GM19372 (cell line): ENCODE results near the gene CARD11.

ENCODE experiments used
- ATAC-seq: cut with Tn5 transposase; IDR thresholded peaks from one replicate; pipeline ENCODE4 v1.9.1; 2021; ENCODE audit warnings: mild to moderate bottlenecking, low read depth, moderate library complexity; ENCODE audit not compliant: unreplicated experiment

CARD11 gene

GRCh38 chr7:2886391-2886790 is 157.3 kb downstream of the CARD11 start:
- ATAC-seq = no peak

DNA sequence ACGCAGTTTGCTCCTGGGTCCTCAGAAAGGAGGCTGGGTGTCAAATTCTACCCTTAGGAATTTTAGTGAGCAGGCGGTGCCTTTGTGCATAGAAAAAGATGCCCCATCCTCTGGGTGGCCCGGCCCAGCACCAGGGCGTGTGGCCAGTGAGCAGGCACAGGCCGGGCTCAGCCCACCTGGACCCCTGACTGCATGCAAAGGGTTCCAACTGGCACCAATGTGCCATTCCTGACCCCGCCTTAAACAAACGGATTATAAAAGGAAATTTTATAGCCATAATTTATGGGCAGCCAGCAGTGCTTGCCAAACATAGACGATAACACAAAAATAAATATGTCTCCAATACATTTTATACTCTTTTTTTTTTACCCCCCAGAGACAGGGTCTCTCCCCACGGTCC is 159.5 kb downstream of the CARD11 start:
- ATAC-seq = no peak

DNA sequence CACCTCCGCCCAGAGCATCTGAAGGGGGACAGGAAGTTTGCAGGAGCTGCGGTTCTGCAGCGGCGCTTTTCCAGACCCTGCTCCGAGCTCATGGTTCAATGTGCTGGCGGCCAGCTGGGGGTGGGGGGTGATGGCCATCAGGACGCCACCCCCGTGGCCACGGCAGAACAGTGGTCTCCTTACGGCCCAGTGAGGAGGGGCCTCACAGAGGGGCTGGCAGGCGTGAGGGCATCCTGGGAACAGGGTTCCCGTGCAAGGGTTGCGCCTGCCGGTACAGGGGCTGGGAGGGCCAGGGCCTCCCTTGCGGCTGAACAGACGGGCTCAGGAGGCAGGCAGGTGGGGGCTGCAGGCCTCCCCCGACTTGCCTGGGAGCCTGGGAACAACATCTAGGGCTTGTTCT is 160.6 kb downstream of the CARD11 start:
- ATAC-seq = no peak

- ATAC-seq = no peak
Measured at GRCh38 chr7:2882111-2882510, 161.6 kb downstream of the CARD11 start.

GRCh38 chr7:2880874-2881533 is 162.7 kb downstream of the CARD11 start:
- no peak for ATAC-seq

DNA sequence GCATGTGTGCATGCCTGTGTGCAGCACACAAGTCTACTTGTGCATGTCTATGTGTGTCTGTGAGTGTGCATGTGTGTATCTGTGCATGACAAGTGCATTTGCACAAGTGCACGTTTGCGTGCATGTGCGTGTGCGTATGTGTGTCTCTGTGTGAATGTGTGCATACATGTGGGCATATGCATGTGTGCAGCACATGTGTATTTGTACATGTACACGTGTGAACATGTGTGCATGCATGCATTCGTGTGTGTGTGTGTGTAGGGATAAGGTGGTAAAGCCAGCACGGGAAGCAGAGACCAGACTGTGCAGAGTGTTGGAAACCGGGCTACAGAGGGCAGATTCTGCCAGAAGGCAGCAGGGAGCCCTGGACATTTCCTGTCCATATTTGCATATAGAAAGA is 163.6 kb downstream of the CARD11 start:
- no peak for ATAC-seq

- no peak for ATAC-seq
Measured at GRCh38 chr7:2879354-2879753, 164.3 kb downstream of the CARD11 start.

- no peak for ATAC-seq
Measured at GRCh38 chr7:2878306-2878705, 165.4 kb downstream of the CARD11 start.

GRCh38 chr7:2876031-2876731 is 167.5 kb downstream of the CARD11 start:
- ATAC-seq = no peak

DNA sequence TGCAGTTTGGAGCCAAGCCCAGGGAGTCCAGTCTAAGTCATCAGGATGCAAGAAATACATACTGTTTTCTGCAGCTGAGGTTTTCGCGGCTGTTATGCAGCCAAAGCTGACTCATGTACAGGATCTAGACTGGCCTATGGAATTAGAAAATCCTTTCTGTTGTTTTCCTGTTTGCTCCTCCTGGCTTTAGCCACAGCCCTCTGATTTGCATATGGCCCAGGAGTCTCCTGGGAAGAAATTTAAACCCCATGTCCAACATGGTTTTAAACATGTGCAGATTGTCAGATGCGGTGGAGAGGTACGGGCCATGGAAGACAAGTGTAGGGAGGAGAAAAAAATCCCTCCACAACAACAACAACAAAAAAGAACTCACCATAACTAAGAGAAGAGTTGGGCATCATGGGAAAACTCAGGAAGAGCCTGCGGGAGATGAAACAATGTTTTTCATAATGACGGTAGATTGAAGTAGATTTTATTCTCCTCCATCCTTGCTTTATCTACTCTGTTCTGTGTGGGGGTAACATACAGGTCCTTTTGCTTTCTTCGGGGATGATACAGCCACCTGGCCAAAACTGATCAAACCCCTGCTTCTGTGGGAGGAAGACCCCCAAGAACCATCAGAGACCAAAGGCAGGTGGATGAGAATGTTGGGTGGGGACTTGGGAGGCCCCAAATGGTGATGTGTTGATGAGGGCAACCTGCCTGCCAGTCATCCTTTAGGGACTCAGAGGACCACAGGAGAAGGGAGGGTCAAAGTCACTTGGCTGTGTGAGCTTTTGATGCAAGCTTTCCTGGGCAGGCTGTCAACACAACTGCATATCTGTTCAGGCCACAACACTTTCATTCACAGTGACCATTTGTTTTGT is 169.7 kb downstream of the CARD11 start:
- ATAC-seq = no peak

- ATAC-seq = no peak
Measured at GRCh38 chr7:2873146-2873545, 170.5 kb downstream of the CARD11 start.

DNA sequence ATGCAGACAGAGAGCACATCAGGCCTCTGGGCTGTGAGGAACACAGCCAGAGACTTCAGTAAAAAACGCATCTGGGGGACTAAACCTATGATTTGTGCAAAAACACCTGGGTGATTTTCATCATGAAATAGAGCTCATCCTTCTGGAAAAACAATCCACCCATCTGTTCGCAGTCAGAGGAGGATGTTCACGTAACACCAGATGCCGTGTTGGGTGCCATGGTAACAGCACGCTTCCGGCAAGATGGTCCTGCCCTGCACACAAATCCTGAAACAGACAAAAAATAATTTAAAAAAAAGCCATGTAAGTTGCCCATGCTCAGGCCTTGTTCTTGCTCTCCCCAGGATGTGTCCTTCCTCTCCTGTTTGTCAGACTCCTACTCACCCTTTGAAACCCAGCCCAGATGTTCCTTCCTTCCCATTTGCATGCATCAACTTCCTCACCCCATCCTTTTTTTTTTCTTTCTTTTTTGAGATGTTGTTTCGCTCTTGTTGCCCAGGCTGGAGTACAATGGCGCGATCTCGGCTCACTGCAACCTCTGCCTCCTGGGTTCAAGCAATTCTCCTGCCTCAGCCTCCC is 171.3 kb downstream of the CARD11 start:
- no peak for ATAC-seq

GRCh38 chr7:2870471-2870931 is 173.2 kb downstream of the CARD11 start:
- ATAC-seq = peak; percentile 48

- no peak for ATAC-seq
Measured at GRCh38 chr7:2869981-2870380, 173.7 kb downstream of the CARD11 start.

DNA sequence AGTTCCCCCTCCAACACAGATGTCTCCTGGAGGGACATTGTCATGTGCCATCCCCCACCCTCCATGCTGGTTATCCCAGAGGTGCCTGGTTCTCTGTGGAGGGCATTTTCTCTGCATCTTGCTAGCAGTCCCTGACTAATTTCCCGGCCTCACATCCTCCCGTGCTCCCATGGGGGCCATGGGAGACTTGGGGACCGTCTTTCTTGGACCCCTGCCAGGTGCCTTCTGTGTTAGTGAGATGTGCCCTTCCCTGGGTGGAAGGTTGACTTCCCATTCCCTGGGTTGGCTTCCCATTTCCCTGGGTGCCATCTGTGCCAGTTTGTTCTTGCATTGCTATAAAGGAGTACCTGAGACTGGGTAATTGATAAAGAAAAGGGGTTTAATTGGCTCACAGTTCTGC is 177.1 kb downstream of the CARD11 start:
- no peak for ATAC-seq

DNA sequence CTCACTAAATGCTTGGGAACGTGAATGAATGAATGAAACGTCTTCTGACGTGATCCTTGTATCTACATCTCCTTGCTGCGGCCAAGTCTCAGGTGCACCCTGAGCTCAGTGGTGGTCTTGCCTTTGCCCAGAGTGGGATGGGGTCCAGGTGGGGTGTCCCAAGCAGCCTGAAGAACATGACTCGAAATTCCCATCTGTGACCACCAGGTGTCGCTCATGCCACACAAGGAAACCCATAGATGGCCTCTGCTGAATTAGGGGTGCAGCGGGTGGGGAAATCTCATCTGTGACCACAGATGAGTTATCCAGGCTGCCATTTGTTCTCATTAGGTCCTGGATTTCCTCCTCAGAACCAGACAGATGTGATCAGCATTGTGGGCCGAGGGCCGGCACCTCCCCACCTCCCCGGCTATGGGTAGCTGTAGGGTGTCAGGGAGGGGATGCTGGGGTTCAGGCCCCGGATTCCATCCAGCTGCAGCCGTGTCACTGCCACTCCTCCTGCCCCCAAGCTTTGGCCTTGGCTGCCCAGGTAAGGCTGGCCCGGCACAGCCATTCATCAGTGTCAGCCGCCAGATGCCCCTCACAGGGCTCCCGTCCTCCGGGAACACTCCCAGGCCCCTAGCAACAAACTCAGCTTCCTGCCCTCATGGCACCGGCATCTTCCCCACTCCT is 178.5 kb downstream of the CARD11 start:
- ATAC-seq = peak; percentile 42

DNA sequence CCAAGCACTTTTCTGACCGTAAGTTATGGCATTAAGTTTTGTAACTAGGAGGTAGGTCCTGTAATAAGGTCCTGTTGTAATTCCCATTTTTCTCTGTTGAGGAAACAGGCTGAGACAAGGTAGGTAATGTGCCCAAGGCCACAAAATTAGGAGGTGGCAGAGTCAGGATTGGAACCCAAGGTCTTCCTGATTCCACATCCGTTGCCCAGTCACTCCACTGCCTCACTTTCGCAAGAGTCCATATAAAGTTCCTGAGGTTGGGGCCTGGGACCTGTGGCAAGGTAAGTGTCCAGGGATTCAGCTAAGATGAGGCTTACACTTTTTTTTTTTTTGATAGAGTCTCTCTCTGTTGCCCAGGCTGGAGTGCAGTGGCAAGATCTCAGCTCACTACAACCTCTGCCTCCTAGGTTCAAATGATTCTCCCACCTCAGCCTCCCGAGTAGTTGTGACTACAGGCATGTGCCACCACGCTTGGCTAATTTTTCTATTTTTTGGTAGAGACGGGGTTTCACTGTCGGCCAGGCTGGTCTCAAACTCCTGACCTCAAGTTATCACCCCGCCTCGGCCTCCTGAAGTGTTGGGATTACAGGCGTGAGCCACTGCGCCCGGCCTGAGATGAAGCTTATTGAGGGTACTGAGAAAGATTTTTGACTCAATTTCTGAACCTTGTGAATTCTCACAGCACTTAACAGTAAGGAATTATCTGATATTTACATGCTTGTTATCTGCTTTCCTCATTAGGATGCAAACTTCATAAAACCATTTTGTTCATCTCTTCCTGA is 179.3 kb downstream of the CARD11 start:
- no peak for ATAC-seq

- peak; percentile 93 for ATAC-seq
Measured at GRCh38 chr7:2863461-2864066, 180.1 kb downstream of the CARD11 start.

GRCh38 chr7:2862831-2863361 is 180.8 kb downstream of the CARD11 start:
- no peak for ATAC-seq
